ENCODE measurements around the gene ARGLU1.
"Not testable (repeated sequence)": the region's sequence is repeated elsewhere in the genome, so short reads cannot be mapped to it uniquely, and the experiment has no call there.

Gene ARGLU1

GRCh38 chr13:106567474-106568298, at the start of gene ARGLU1:
Gene ARGLU1, minus strand, starts transcription at chr13:106568137. Its CDS starts 218 bp downstream, at chr13:106567919.
- peak; percentile 89 for DNase-seq

DNA sequence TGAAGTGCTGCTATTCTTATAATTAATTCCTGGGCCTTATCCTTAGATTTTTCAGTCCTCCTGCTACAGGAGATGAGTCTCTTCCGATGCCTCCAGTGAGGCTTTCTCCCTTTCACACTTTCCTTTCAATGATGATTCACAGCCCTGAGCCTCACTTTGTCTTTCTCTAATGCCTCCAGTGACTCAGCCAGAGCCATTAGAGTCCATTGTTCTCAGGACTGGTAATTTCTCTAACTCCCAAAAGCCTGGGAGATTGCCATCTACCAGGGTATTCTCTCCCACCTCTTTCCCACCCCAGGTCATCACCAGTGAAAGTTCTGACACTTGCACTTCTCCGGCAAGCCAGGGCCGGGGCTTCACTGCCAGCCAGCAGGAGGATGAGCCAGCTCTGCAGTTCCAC, 49.6 kb upstream of the ARGLU1 start:
- no peak for DNase-seq

DNA sequence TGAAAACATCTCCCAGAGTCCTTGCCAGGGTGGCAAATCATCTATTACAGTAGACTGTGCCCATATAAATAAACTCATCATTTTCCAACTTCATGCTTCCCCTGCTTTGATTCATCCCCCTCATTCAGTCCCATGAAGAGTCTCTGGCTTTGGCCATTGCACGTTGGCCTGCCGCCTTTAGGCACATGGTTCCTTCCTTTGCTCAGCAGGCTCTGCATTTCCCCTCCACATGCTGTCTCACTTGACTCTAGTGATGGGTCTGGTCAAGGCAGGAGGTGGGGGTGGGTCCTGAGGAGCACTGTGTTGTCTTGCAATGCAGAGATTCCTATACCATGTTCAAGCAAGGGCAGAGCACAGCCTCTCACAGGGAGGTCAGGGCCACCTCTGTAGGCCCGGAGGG, 48.8 kb upstream of the ARGLU1 start:
- DNase-seq: no peak

DNA sequence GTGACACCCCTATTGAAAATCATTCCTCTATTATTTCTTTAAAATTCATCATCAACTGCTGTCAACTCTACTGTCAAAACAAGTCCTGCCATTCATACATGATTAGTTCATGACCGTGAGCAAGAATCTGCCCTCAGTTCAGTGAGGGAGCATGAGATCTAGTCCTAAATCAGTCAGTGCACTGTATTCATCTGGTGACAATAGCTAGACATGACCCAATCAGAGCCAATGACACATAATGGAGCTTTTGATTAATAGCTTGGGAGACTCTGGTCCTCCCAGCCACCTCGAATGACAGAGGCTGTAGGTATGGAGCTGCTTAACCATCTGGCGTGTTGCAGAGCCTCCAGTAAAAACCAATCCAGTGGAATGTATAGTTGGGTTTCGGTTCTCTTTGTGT, 46.9 kb upstream of the ARGLU1 start:
- no peak for DNase-seq

GRCh38 chr13:106612688-106613087, 44.8 kb upstream of the ARGLU1 start:
- no peak for DNase-seq

DNA sequence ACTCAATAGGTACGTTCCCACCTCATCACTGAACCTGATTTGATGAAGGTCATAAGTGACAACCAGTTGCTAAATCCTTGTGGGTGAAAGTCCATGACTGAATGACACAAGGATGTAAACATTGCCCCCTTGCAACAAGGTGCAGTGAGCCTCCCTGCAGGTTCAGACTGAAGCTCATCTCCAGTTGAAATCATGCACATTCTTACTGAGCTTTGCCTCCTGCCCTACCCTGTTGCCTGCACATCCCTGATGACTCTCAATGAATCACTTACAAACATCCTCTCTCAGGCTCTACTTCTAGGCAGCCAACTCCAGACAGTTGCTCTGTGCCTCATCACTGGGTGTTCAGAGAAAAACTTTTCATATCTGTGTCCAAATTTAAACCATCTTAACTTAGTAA, 42.5 kb upstream of the ARGLU1 start:
- DNase-seq: no peak

DNA sequence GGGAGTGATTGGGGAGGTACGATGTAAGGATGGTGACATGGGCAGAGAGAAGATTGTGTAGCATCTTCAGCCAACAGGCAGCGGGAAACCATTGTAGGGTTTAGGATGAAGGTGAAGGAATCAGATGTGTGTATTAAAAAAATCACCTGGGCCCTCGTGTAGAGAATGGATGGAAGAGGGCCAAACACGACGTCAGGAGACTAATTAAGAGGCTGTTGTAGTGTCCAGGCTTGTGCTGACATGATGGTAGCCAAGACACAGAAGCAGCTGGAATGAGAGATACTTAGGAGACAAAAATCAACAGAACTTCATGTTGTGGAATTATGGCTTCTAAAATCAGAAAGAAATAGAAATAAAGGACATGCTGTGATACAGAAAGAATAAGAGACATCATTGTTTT, 41.2 kb upstream of the ARGLU1 start:
- peak; percentile 2 for DNase-seq

- DNase-seq: no peak
These were observed 35.6 kb upstream of the ARGLU1 start for GRCh38 chr13:106603546-106603945.

- DNase-seq: peak; percentile 18
These were observed 34.2 kb upstream of the ARGLU1 start for GRCh38 chr13:106602178-106602577.

DNA sequence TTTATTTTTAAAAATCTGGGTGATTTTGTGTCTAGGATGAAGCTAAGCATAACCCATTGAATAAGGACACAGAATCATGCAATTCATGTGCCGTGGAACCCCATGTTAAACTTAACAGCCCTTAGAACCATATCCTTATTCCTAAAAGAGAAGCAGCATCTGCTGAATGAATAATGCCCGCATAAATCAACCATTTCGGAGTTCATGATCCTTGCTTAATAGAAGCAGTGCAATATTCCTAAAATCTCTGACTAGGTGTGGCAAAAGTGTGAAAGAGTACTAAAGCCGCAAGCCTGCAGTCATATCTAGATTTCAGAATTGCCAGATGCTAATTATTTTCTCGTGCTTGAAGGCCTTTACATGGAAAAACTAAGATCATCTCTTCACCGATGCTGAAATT, 33.6 kb upstream of the ARGLU1 start:
- no peak for DNase-seq

DNA sequence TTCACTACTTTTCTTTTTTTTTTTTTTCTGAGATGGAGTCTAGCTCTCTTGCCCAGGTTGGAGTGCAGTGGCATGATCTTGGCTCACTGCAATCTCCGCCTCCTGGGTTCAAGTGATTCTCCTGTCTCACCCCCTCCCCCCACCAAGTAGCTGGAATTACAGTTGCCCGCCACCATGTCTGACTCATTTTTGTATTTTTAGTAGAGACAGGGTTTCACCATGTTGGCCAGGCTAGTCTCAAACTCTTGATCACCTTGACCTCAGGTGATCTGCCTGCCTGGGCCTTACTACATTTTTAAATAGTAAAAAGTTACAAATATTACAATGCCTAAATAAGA, 32.8 kb upstream of the ARGLU1 start:
- DNase-seq: not testable (repeated sequence)

- no peak for DNase-seq
These were observed 32.2 kb upstream of the ARGLU1 start for GRCh38 chr13:106599875-106600797.

DNA sequence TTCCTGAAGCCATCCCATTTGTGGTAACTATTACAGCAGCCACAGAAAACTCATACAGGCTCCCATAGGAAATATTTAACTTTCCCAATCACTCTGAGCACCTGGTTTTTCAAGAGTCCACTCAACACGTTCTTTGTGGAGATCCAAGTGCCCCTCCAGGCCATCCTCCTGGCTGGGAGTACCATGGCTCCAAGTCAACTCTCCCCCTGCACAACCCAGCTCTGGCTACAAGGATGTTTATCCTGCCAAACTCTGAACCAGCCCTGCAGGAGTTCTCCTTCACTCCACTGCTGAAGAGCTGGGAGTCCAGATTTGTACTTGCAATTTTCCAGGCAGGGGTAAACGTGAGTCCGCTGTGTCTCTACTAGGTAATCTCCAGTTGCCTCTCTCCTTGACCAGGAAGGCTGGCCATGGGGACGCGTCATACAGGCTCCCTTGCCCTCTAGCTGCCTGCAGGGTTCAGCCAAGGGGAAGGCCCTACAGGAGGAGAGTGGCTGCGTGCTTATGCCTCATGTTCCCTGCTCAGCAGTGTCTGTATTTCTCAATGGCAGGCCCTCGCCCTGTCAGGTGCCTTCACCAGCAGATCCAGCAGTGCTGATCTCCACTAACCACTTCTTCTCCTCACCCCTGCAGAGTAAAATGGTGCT, 29.9 kb upstream of the ARGLU1 start:
- DNase-seq: no peak

DNA sequence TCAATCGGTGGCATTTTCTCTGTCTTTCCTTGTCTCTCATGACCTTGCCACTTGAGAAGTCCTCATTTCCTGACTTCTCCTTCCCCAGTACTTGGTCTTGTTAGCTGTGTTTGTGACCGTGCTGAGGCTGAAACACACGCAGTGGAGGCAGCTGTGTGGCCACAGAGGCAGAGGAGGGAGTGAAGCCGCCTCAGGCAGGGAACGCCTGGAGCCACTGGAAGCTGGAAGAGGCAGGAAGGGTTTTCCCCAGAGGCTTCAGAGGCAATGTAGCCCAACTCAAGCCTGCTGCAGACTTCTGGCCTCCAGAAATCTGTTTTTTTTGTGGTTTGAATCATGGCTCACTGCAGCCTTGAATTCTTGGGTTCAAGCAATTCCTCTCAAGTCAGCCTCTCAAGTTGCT, 29.2 kb upstream of the ARGLU1 start:
- no peak for DNase-seq

GRCh38 chr13:106596275-106596937, 28.5 kb upstream of the ARGLU1 start:
- no peak for DNase-seq

DNA sequence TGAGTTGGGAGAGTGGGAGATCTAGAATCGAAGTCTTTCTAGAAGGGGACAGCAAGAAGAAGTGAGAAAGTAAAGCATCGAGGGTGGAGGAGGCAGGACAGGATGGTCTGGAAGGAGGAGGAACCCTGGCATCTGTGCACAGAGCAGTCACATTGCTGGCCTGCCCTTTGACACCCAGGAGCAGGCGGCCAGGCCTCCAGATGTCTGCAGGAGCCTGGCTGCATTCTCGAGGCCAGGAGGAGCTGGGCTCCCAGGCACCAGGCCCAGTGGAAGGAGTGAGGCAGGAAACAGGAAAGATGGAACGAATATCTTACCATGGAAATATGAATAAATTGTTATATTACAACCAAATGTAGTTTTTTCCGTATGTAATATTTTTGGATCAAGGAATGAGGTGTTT, 27.7 kb upstream of the ARGLU1 start:
- no peak for DNase-seq

DNA sequence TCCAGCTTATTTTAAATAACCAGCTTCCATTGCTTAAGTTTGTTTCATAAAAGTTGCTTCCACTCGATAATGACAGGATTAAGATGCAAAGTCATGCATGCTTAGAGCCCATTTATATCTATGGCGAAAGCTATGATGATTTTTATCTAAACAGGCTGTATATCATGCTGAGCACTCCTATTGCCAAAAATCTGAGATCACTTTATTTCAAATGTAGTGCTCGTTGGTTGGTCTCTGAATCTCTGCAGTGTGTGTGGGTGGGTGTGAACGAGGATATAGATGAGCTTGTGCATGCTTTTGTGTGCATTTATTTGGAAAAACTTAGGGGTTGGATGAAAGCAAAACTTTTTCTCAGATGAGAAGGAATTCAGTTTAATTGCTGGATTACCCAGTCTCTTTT, 27.0 kb upstream of the ARGLU1 start:
- DNase-seq: no peak

DNA sequence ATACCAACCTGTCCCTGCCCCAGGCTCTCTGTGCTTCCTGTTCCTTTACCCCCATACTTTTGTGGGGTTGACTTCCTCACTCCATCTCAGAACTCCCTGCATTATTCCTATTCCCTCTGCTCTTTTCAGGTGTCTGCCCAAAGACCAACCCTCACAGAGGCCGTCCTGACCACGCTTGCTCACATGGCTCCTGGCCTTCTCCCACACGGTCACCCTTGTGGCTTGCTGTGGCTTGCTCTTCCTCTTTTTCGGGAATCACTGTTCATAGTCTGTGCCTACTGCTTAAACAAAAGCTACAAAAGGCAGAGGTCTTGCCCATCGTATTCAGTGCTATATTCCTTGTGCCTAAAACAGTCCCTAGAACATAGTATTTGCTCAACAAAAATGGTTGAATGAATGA, 25.2 kb upstream of the ARGLU1 start:
- no peak for DNase-seq

- no peak for DNase-seq
These were observed 23.4 kb upstream of the ARGLU1 start for GRCh38 chr13:106591299-106591698.

- no peak for DNase-seq
These were observed 21.8 kb upstream of the ARGLU1 start for GRCh38 chr13:106589716-106590115.

DNA sequence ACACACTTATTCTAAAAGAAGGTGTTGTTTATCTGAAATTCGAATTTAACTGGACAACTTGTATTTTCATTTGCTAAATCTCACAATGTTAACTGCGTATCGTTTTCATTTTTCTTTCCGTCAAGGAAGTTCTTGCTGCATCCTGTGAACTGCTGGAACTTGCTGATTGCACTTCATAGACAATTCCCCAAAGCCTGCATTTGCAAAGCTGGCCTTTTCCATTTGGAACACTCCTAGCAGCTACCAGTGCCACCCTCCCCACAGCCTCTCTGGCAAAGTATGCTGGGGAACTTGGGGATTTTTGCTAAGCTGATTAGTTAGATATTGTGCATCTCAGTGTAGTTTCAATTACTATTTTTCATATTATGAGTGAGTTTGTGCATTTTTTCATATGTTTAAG, 20.4 kb upstream of the ARGLU1 start:
- no peak for DNase-seq

GRCh38 chr13:106587787-106588186, 19.9 kb upstream of the ARGLU1 start:
- no peak for DNase-seq

DNA sequence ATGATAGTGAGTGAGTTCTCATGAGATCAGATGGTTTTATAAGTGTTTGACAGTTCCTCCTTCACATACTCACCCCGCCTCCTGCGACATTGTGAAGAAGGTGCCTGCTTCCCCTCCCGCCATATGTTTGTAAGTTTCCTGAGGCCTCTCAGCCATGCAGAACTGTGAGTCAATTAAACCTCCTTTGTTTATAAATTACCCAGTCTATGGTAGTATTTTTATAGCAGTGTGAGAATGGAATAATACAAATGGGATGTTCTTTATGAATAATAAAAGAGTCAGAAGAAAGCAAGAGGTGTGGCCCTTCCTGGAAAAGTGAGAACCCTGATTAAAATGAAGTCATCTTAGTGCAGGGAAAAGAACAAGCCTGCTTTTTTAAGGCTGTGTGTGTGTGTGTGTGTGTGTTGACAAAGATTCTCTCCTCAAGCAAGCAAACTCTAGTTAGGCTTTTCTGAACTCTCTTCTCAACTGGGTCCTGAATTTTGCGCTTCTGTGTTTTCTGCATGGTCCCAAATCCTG, 18.8 kb upstream of the ARGLU1 start:
- no peak for DNase-seq
